Measurements from ENCODE around the gene TTC33.
"Not testable (repeated sequence)": the region's sequence is repeated elsewhere in the genome, so short reads cannot be mapped to it uniquely, and the experiment has no call there.

The TTC33 gene

GRCh38 chr5:40607202-40607601 is 148.6 kb downstream of the TTC33 start:
- DNase-seq (ENCODE audit: low spot score) = no peak

- no peak for DNase-seq (ENCODE audit: low spot score)
These were observed 149.5 kb downstream of the TTC33 start for GRCh38 chr5:40606077-40606765.

DNA sequence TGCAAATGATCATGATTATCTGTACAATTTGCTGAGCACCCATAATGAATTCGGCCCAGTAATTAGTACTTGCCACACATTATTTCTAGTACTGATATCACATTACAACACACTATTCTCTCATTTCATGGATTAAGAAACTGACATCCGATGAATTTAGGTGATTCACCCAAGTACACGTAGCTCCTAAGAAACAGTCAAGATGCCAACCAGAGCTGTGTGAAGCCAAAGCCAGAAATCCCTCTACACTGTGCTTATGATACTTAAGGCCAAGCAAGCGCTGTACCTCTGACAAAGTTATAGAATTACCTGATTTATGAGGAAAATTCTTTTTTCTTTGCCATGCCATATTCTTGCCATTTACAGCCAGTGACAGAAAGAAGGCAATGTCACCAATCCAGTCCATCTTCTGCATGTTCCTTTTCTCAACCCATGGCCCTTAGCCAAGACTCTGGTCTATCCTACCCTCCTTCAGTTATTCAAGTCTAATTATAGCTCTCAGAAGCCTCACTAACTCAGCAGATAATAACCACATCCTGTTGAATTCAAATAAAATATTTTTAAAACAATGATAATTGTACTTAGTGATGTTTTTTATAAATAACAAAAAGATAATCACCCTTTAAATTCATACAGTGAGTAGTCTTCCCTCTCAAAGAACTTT is 150.3 kb downstream of the TTC33 start:
- DNase-seq (ENCODE audit: low spot score) = no peak

- DNase-seq (ENCODE audit: low spot score) = peak; percentile 20
These were observed 152.4 kb downstream of the TTC33 start for GRCh38 chr5:40603378-40603777.

DNA sequence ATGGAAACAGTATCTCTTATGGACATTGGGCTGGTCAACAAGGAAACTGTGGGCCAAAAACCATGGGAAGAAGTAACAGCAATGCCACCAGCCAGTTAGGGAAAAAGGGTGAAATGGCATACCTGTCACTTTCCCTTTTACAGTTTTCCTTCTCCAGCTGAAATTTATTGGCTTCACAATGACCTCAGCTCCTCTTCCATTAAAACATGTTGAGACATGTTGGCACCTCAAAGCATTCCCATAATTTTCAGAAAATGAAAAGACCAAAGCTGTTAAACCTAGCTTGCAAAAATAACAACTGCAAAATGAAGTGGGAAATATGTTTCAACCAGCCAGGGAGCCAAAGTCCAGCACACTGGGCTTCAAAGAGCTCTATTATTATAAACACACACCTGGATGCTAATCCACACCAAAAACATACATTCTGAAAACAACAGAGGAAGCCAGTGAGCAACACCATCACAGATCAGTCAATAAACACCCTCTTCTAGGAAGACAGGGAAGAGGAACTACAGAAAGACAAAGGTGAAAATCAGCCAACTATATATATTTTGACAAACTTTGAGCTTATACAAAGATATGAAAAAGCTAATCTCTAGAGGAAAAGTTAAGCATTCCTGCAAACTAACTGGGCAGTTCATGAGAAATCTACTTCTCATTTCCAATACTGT is 154.4 kb downstream of the TTC33 start:
- DNase-seq (ENCODE audit: low spot score) = no peak

DNA sequence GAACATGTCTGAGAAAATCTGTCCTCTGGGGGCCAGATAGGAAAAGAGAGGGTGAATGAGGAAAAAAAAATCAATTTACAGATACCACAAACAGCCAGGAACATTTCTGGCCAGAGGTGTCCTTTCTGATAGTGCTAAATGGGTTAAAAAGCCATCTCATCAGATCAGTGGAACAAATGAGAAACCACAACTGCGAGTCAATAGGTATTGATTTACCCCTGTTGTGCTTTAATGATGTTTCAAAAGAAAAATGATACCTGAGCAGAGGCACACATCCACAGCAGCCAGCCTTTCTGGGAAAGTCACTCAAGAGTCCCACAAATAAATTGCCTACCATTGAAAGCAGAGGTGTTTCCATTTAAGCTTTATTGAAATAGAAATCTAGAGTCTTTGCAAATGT is 155.4 kb downstream of the TTC33 start:
- DNase-seq (ENCODE audit: low spot score) = no peak

DNA sequence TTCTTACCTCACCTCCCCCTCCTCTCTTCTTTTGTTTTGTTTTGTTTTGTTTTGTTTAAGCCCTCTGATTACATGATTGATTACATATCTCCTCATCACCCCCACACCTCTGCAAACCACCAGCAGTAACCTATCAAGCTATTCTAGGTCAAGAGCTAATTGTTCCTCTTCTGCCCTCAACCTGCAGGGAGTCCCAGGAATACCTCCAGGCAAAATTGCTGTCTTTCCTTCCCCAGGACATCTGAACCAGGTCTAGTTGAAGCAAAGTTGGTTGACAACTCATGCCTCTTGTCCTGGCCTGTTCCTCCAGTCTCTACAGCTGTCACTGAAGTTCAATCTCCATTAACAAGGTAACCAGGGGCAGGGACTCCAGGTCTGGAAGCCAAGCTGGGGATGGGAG is 156.1 kb downstream of the TTC33 start:
- DNase-seq (ENCODE audit: low spot score) = no peak

- no peak for DNase-seq (ENCODE audit: low spot score)
These were observed 160.9 kb downstream of the TTC33 start for GRCh38 chr5:40594811-40595210.

- not testable (repeated sequence) for DNase-seq (ENCODE audit: low spot score)
These were observed 163.9 kb downstream of the TTC33 start for GRCh38 chr5:40591727-40592396.

GRCh38 chr5:40587376-40587775 is 168.4 kb downstream of the TTC33 start:
- DNase-seq (ENCODE audit: low spot score) = no peak

DNA sequence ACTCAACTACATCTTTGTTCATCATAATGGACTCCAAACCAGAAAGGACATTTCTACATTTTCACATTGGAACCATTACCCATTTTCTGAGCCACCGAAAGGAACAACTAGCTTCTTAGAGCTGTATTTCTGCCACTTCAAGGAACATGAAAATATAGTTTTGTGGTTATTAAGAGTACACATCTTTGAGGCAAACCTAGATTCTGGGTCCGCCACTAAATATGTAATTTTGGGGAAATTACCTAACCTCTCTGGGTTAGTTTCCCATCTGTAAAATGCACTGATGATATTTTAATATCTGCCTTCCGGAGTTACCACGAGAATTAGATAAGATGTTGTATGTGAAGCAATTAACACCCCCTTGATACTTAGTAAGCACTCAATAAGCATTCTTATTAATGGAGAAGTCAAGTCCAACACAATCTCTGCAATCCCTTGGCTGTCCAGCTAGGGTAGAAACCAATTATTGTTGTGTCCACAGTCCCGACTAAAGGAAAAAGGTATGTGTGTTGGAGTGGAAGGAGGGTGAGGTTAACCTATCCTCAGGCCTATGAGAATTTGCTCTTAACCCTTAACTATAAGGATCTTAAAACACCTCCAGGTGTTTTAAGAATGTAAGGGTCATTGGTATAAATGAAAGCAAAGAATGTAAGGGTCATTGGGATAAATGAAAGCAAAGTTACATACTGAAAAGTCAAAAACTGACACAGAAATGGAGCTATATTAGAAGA is 170.1 kb downstream of the TTC33 start:
- DNase-seq (ENCODE audit: low spot score) = no peak

- DNase-seq (ENCODE audit: low spot score) = no peak
These were observed 171.7 kb downstream of the TTC33 start for GRCh38 chr5:40584054-40584453.

DNA sequence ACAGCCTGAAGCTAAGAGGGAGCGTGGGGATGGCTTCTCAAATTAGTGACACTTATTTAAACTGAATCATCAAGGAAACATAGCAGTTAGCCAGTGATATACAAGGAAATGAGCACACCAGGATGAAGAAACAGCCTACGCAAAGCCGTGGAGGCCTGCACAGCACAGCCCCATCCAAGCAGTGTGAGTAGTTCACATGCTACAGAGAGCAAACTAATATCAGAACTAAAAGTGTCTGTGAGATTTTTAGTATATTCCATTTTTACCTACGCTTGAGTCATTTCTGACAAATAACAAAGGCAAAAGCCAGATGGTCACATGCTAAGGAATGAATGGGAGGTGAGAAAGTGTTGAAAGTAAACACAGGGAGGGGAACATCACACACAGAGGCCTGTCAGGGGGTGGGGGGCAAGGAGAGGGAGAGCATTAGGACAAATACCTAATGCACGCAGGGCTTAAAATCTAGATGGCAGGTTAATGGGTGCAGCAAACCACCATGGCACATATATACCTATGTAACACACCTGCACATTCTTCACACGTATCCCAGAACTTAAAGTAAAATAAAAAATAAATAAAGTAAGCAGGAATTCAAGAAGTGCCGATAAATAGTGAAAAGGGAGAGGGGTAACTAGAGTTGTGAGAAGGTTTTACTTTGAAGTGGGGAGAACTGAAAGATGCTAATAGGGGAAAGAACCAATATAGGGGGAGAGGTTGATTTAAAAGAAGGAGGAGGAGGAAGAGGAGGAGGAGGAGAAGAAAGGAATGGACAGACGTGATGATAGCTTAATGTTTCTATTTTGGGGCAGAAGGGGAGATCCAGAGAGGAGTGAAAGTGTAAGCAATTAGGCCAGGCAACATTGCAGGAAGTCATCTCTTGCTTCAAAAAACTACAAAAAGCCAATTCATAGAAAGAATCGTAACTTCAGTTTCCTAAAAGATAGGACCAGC is 177.0 kb downstream of the TTC33 start:
- no peak for DNase-seq (ENCODE audit: low spot score)

- no peak for DNase-seq (ENCODE audit: low spot score)
These were observed 178.0 kb downstream of the TTC33 start for GRCh38 chr5:40577718-40578117.

GRCh38 chr5:40575921-40576320 is 179.8 kb downstream of the TTC33 start:
- no peak for DNase-seq (ENCODE audit: low spot score)

- no peak for DNase-seq (ENCODE audit: low spot score)
These were observed 180.3 kb downstream of the TTC33 start for GRCh38 chr5:40575411-40575810.

DNA sequence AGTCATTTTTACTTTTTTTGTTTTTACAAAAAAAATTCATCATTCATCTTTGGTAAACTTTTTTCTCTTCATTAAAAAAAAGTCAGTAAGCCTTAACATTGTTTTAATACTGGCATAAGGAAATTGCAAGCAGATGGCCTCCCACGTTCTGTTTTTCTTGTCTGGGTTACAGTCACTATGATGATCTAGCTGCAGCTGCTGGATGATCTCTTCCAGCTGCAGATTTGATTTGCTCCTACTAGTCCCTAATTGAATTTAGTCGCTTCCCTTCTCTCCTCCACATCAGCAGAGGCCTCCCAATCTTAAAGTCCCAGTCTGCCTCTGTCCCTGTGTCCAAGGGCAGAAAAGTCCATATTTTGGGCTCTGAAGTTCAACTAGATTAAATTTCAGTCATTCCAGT is 182.8 kb downstream of the TTC33 start:
- no peak for DNase-seq (ENCODE audit: low spot score)

DNA sequence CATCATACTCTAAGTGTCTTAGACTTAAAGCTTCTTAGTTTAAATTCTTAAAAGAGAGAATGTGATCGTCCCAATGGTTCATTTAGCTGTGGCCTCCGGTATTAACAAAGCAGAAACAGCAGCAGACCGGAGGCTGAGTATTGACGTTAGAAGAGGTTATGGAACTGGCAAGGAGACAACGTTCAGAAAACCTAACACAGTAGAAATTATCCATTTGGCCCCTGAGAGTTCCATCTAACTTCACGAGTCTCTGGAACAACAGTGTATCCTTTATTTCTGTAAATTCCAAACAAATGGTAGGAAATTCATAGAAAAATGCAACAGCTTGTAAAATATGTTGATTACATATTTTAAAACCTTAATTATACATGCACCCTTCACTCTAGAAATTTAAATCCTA is 183.4 kb downstream of the TTC33 start:
- DNase-seq (ENCODE audit: low spot score) = no peak

DNA sequence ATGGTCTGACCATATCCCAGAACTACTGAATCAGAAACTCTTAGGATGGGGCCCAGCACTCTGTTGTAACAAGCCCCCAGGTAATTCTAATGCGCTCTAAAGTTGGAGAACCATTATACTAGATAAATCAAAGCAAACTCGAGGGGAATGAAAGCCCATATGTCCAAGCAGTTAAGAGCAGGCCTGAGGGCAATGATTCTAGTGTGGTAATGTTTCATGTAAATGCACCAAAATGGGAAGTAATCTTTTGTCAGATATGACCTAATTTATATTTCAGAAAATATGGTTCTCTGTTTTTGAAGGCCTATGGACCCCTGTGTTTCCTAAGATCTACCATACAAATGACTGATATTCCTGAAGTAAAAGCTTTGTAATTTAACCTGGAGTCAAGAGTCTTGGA is 184.0 kb downstream of the TTC33 start:
- DNase-seq (ENCODE audit: low spot score) = no peak

DNA sequence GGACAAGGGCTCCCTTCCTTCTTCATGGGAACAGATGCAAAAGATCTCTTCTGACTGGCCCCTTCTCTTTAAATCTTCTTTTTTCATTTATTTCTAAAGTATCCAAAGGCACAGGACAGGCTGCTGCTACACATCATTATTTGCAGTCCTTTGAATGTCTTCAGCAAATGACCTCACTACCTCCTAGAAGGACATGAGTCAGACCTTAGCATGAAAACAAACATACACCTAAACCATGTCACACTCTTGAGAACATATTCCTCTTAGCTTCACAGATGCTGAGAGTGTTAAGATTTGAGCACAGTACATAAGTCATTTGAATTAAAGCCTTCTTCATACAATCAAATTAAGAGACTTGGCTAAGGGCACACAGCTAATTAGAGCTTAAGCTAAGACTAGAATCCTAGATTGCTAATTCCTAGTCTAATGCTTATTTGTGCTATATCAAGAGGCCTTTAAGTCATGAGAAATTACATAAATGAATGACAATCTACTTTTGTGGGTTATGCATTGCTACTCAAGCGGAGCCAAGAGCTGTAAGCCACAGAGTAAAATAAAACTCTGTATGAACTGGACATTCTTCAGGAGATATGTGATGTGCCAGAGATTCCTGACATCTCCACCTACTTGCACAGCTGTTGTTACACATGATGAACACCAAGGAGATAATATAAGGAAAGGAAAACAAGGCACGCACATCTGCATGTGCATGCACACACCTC is 185.2 kb downstream of the TTC33 start:
- DNase-seq (ENCODE audit: low spot score) = peak; percentile 19
